IPS DF 6.9 (cell line): Measurements from ENCODE around the gene OPN1MW2.
"Not testable (repeated sequence)": the region's sequence is repeated elsewhere in the genome, so short reads cannot be mapped to it uniquely, and the experiment has no call there.

Experiments
- DNase-seq: peaks from one replicate; pipeline ENCODE4 v3.0.0-alpha.2; 2013; ENCODE audit warnings: low read depth, low spot score
- H3K27ac ChIP-seq: one replicate; pipeline ENCODE4 v1.5.1; 2013; ENCODE audit warnings: low read length, control low read depth
- H3K27me3 ChIP-seq: 2 replicates; pipeline ENCODE4 v1.6.1; 2013; ENCODE audit warnings: mild to moderate bottlenecking, low read length; ENCODE audit not compliant: control insufficient read depth, insufficient read depth
- H3K36me3 ChIP-seq: 2 replicates; pipeline ENCODE4 v1.6.1; 2013; ENCODE audit warnings: low read length; ENCODE audit not compliant: control insufficient read depth, insufficient read depth
- H3K4me1 ChIP-seq: 2 replicates; pipeline ENCODE4 v1.6.1; 2013; ENCODE audit warnings: low read length; ENCODE audit not compliant: control insufficient read depth, insufficient read depth
- H3K4me3 ChIP-seq: 2 replicates; pipeline ENCODE4 v1.5.1; 2013; ENCODE audit warnings: mild to moderate bottlenecking, low read length
- H3K9me3 ChIP-seq: 2 replicates; pipeline ENCODE4 v1.6.1; 2013; ENCODE audit warnings: low read length, inconsistent platforms; ENCODE audit not compliant: control insufficient read depth, insufficient read depth
- whole genome bisulfite sequencing: extraction: QIAGEN DNeasy Blood & Tissue Kit; methylation state at CpG from one replicate; pipeline ENCODE4 v1.1.7; 2013; ENCODE audit warnings: mixed read lengths, missing lambda C conversion rate; ENCODE audit not compliant: insufficient read length, insufficient coverage; 5-methylcytosine and 5-hydroxymethylcytosine counted together

The OPN1MW2 gene

GRCh38 chrX:154269245-154269644 lies 49.7 kb downstream of the OPN1MW2 start:
- H3K9me3 ChIP-seq, DNase-seq, H3K36me3 ChIP-seq, H3K27ac ChIP-seq, H3K27me3 ChIP-seq, H3K4me1 ChIP-seq, H3K4me3 ChIP-seq: not testable (repeated sequence)
- no CpG with 5 or more reads among the region's 3 CpGs for WGBS
